Measurements from ENCODE around the gene CPEB2. TPM values are rescaled to one million over a fixed set of nuclear protein-coding genes. Genes with fewer than 3 reads are reported as not detected.

Gene CPEB2
- total and polyA plus RNA-seq, 2 of the 8 experiments (the other 6 are each of a cell fraction or from before 2014, with no cell fraction given) = 0.39 to 1.9 TPM

- TF ChIP-seq USF2 (IDR thresholded peaks at IDR 0.05; ENCODE audit: low read length) (no peak), BRCA1 (IDR thresholded peaks at IDR 0.05; ENCODE audit: low read depth, low read length) (no peak), KDM5A (IDR thresholded peaks at IDR 0.05; ENCODE audit: low read length) (no peak)
Observed at GRCh38 chr4:15042529-15043167, 40.4 kb downstream of the CPEB2 start (continued).

All from H1 (cell line).